ENCODE measurements around the gene CGAS.
"Not testable (repeated sequence)": the region's sequence is repeated elsewhere in the genome, so short reads cannot be mapped to it uniquely, and the experiment has no call there.

The CGAS gene

GRCh38 chr6:73394577-73395354 lies 57.3 kb downstream of the CGAS start, which contains the start of gene DDX43:
TSS of gene DDX43 (plus strand) at chr6:73394828. CDS start at chr6:73394906, 78 bp downstream.
- peak; percentile 65 for DNase-seq

DNA sequence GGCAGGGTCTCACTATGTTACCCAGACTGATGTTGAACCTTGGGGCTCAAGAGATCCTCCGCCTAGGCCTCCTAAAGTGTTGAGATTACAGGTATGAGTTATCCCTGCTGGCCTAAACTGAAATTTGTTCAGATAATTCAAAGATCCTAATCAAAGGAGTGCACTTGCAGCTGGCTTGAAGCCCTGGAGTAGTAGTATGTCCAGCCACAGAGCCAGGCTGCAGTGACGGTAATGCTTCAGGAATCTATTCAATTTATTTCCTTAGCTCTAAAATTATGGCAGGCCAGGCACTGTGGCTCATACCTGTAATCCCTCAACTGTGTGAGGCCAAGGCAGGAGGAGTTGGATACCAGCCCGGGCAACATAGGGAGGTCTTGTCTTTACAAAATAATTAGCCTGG lies 58.8 kb downstream of the CGAS start:
- no peak for DNase-seq

DNA sequence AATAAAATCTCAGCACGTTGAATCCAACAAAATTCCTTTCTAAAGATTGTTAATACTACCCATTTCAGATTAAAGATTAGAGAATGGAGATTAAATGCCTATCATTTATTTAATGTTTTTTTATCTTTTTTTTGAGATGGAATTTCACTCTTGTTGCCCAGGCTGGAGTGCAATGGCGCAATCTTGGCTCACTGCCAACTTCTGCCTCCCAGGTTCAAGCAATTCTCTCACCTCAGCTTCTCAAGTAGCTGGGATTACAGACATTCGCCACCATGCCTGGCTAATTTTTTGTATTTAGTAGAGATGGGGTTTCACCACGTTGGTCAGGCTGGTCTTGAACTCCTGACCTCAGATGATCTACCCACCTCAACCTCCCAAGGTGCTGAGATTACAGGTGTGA lies 59.9 kb downstream of the CGAS start:
- DNase-seq = not testable (repeated sequence)

DNA sequence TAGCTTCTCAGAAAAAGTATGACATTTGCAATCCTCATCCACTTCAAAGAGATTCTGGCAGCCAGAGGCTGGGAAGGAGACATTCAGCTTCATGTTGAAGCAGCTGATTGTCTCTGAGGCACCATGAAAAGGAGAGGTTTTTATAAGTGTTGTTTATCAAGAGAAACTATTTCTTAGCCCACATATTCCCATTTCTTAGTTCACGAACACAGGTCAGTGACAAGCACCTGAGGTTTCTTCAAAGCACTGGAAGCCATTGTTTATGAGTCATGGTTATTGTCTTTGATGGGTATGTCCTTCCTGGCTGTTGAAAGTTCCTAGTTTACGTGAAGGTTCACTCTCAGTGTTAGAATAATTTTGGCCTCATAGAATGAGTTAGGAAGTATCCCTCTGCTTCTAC lies 60.4 kb downstream of the CGAS start:
- DNase-seq = peak; percentile 50

DNA sequence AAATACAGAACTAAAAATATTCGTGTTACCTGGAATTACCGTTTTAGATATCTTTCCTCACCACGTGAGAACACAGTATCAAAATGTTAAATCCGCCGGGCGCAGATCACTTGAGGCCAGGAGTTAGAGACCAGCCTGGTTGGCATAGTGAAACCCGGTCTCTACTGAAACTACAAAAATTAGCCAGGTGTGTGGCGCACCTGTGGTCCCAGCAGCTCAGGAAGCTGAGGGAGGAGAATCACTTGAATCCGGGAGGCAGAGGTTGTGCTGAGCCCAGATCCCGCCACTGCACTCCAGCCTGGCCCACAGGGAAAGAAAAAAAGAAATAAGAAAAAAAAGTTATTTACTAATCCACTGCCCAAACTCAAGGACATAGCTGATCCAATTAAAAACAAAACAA lies 62.2 kb downstream of the CGAS start:
- no peak for DNase-seq

DNA sequence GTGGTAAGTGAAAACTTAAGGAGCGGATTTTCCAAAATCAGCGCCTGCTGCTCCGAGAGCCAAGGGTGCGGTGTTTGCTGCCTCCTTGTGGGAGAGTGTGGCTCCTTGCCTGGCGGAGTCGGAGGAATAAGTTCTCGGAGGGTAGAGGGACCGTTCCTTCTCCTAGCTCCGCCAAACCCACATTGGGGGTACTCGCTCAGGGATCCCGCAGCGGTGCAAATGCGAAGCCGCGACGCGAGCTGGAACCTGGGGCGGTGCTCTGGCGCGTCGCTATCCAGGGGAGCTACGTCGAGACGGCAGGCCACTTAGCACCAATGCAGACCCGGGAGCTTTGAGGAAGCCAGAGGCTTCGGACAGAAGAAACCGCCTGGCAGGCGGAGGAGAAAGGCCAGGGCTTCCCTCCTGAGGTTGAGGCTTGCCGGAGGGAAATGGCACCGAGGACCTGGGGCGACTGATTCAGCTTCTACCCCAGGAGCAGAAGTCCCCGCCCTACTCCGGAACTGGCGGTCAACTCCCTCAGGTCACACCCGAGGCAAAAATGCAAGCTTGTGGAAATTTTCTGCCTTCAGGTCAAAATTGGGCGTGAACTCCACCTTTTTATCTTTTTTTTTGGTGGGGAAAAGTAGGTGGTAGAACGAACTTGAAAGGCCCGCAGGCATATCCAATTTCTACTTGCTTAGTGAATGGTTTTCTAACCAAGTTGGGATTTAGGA lies 63.1 kb downstream of the CGAS start:
- DNase-seq = peak; percentile 71

GRCh38 chr6:73388433-73388799 lies 63.7 kb downstream of the CGAS start:
- no peak for DNase-seq

GRCh38 chr6:73382462-73383113 lies 69.5 kb downstream of the CGAS start:
- DNase-seq = no peak

GRCh38 chr6:73381531-73381930 lies 70.6 kb downstream of the CGAS start:
- not testable (repeated sequence) for DNase-seq

GRCh38 chr6:73377225-73377624 lies 74.9 kb downstream of the CGAS start:
- DNase-seq = no peak

GRCh38 chr6:73375216-73375615 lies 76.9 kb downstream of the CGAS start:
- DNase-seq = no peak

Measured in CD4-positive, alpha-beta T cell treated with Interleukin-4 for 4 hours (primary cell).